Measurements from ENCODE around the gene PPEF1.

DNA sequence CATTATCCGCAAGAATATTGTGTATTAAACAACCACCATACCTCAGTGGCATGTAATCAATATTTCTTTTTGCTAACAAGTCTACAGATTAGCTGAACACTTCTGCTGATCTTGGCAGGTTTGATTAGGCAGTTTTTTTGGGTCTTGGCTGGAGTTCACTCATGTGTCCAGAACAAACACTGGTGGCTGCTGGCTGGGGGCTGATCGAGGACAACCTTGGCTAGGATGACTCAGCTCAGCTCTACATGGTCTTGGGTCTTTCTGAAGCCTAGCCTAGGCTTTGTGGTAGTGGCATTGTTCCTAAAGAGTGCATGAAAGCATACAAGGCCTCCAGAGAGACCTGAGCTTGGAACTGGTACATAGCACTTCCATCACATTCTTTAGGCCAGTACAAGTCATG, 41.1 kb downstream of the PPEF1 start:
- TF ChIP-seq, protein P1, sequence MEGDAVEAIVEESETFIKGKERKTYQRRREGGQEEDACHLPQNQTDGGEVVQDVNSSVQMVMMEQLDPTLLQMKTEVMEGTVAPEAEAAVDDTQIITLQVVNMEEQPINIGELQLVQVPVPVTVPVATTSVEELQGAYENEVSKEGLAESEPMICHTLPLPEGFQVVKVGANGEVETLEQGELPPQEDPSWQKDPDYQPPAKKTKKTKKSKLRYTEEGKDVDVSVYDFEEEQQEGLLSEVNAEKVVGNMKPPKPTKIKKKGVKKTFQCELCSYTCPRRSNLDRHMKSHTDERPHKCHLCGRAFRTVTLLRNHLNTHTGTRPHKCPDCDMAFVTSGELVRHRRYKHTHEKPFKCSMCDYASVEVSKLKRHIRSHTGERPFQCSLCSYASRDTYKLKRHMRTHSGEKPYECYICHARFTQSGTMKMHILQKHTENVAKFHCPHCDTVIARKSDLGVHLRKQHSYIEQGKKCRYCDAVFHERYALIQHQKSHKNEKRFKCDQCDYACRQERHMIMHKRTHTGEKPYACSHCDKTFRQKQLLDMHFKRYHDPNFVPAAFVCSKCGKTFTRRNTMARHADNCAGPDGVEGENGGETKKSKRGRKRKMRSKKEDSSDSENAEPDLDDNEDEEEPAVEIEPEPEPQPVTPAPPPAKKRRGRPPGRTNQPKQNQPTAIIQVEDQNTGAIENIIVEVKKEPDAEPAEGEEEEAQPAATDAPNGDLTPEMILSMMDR (IDR thresholded peaks at IDR 0.05) = no peak
- TF ChIP-seq POLR2A (IDR thresholded peaks at IDR 0.05) = no peak
- TF ChIP-seq POLR2AphosphoS5 (IDR thresholded peaks at IDR 0.05) = no peak
